Measurements from ENCODE around the gene RANBP9.

DNA sequence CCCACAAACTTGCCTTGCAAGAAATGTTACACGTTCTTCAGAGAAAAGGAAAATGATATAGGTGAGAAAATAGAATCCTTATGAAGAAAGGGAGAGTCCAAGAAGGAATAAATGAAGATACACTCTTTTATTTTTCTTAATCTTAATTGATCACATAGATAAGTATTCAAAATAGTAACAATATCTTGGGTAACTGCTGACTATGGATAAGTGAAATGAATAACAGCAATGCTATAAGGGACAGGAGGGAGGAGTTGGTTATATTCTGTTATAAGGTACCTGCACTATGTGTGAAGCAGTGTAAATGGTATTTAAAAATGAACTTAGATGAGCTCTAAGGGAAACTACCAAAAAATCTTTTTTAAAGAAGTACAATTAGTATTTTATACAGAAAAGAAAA is 38.3 kb downstream of the RANBP9 start:
- TF ChIP-seq TAF1 (IDR thresholded peaks at IDR 0.05; ENCODE audit: borderline replicate concordance, insufficient read depth, low read length) = no peak
- TF ChIP-seq POLR2AphosphoS5 (IDR thresholded peaks at IDR 0.05; ENCODE audit: low read depth, low read length) = no peak

Data from PFSK-1 (cell line).